Measurements from ENCODE around the gene ALS2.

- TF ChIP-seq, protein P1, sequence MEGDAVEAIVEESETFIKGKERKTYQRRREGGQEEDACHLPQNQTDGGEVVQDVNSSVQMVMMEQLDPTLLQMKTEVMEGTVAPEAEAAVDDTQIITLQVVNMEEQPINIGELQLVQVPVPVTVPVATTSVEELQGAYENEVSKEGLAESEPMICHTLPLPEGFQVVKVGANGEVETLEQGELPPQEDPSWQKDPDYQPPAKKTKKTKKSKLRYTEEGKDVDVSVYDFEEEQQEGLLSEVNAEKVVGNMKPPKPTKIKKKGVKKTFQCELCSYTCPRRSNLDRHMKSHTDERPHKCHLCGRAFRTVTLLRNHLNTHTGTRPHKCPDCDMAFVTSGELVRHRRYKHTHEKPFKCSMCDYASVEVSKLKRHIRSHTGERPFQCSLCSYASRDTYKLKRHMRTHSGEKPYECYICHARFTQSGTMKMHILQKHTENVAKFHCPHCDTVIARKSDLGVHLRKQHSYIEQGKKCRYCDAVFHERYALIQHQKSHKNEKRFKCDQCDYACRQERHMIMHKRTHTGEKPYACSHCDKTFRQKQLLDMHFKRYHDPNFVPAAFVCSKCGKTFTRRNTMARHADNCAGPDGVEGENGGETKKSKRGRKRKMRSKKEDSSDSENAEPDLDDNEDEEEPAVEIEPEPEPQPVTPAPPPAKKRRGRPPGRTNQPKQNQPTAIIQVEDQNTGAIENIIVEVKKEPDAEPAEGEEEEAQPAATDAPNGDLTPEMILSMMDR (IDR thresholded peaks at IDR 0.05): no peak
- no peak for TF ChIP-seq POLR2A (IDR thresholded peaks at IDR 0.05)
- no peak for TF ChIP-seq EP300 (IDR thresholded peaks at IDR 0.05)
- TF ChIP-seq POLR2AphosphoS5 (IDR thresholded peaks at IDR 0.05): no peak
Observed at GRCh38 chr2:201746551-201746950, 34.2 kb downstream of the ALS2 start.

Data from suprapubic skin (tissue), 4 donors.